ENCODE measurements around the gene PPIP5K1.
"Not testable (repeated sequence)": the region's sequence is repeated elsewhere in the genome, so short reads cannot be mapped to it uniquely, and the experiment has no call there.

PPIP5K1 gene

DNA sequence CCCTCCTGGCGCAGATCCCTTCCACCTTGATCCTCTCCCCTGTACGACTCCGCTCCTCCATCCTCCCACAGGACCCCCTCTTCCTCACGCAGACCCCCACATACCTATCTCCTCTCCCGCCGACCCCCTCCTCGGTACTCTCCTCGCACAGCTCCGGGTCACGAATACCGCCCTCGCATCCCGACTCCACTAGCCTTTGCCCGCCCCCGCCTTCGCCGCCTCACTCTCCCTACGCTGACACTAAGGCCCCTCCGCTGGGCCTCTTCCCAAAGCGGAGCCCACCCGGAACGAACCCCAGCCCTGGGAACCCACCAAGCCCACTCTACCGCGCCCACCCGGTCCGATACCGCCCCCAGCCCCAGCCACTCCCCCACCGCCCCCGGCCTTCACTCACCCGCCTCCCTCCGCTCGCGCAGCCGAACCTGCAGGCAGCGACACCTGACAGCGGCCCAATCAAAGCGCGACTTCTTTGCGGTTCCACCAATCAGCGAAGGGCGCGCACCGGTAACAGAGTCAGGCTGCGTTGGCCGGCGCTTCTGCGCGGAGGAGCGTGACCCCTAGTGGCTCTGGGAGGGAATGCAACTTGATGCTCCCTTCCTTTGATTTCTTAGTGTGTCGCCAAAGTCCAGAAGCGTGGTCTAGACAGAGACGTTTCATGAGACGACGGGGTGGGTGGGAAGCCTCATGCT is at the start of gene PPIP5K1:
PPIP5K1 (minus strand) TSS at position 431 of the 689 bp plus-strand sequence. CDS start 5,704 bp downstream, outside the sequence.
- DNase-seq: not testable (repeated sequence)

DNA sequence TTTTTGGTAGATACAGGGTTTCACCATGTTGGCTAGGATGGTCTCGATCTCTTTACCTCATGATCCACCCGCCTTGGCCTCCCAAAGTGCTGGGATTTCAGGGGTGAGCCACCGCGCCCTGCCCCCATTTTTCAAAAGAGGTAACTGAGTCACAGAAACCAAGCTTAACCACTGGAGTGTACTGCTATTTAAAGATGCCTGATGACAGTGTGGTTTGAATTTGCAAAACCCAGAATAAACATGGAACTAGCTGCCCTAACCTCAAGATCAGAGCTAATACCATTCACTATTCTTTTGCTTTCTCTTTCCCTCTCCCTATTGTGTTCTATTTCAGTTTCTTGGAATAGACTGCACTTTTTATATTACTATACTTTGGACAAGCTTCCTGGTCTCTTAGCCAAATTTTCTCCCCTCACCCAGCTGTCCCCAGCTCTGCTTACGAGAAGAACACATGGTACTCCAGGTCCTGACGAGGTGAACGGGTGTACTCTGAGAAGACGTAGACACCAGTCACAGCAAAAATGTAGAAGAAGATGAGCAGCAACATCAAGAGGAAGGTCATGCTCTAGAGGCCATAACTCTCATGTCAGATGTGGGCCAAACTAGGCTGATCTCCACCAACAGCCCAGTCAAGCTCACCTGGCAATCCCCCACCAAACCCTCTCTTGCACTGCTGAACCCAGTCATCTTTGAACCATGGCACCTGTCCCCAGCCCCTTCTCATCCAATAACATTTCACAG is 48.6 kb upstream of the PPIP5K1 start:
- DNase-seq: not testable (repeated sequence)

DNA sequence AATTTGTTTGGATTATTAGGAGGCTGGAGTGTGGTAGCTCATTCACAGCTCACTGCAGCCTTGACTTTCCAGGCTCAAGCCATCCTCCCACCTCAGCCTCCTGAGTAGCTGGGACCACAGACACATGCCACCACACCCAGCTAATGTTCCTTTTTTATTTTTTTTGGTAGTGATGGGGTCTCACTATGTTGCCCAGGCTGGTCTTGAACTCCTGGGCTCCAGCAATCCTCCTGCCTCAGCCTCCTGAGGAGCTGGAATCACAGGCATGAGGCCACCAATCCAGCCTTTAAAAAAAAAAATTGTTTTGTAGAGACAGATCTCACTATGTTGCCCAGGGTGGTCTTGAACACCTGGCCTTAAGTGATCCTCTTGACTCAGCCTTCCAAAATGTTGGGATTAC is 36.9 kb upstream of the PPIP5K1 start:
- DNase-seq: not testable (repeated sequence)

DNA sequence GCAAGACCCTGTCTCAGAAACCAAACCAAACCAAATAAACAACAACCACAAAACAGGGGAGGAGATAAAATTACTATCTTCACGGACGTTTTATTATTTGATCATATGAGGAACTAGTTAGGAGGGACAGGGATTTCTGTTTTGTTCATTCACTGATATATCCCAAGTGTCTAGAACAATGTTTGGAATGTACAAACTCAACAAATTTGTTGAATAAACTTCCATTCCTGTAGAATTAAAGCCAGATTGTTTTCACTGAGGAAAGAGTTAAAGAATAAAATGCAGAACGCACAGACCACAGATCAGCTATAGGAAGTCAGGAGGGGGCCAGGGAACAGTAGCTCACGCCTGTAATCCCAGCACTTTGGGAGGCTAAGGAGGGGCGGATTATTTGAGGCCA is 35.1 kb upstream of the PPIP5K1 start:
- DNase-seq: no peak

DNA sequence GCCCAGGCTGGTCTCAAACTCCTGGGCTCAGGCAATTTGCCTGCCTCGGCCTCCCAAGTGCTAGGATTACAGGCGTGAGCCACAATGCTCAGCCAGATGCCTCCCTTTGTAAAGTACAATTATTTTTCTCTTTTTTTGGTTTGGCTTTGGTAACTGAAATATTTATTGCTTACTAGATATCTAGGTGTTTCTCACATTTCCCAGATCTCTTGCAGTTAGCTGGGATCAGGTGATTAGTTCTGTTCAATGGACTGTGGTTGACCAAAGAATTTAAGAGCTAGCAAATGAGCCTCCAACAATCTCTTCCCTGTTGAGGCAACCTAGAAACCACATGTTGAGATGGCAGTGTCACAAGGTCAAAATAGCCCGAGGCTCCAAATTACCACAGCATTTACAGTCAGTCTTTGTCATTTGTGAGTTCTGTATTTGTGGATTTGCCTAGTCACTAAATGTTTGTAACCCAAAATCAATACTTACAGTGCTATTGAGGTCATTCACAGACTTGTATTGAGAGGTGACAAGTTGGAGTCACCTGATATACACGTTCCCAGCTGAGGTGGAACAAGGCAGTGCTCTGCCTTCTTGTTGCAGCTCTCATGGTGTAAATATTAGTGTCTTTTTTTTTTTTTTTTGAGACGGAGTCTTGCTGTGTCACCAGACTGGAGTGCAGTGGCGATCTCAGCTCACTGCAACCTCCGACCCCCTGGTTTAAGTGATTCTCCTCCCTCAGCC is 32.2 kb upstream of the PPIP5K1 start:
- not testable (repeated sequence) for DNase-seq

DNA sequence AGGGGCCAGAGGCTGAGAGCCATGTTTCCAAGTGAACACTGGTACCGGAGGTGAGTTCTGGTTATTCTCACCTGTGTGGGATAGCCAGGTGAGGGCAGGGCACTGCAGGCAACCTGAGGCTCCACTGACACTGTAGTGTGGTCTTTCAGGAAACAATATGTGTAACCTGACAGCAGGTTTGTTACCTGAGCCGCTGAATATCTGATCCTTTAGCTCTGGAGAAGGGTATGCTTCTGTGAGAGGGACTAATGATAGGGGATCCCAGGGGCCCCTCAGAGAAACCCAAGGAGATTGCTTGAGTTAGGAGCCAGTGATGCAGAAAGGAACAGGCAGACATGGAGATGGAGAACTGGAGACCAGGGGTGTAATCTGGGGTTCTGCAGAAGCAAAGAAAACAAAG is 28.7 kb upstream of the PPIP5K1 start, which contains the start of gene STRC:
STRC (minus strand) TSS at position 101 of the 400 bp plus-strand sequence; CDS start at position 23, 78 bp downstream.
- not testable (repeated sequence) for DNase-seq

DNA sequence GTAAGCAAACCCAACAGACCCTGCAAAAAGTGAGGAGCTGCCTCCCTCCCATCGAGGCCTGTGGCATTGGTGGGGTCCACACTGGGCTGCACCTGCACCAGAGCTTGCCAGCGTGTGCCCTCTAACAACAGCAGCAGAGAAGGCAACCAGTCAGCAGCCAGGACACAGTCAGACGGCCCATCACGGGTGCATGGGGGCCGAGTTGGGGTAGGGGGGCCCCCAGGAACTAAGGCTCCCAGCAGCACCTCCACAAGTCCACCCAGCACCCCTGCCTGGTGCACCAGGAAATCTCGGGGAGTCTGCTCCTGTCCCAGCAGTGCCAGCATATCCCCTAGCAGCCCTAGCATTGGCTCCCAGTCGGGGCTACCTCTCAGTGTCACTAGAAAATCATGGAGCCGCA is 27.7 kb upstream of the PPIP5K1 start:
- not testable (repeated sequence) for DNase-seq

DNA sequence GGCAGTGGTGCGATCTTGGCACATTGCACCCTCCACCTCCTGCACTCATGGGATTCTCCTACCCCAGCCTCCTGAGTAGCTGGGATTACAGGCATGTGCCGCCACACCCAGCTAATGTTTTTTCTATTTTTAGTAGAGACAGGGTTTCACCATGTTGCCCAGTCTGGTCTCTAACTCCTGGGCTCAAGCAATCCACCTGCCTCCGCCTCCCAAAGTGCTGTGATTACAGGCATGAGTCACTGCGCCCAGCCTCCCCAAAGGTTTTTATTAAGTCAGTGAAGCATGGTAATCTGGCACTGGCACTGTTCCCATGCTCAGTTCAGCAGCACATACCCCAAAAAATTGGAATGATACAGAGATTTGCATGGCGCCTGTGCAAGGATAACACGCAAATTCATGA is 12.2 kb upstream of the PPIP5K1 start:
- not testable (repeated sequence) for DNase-seq

DNA sequence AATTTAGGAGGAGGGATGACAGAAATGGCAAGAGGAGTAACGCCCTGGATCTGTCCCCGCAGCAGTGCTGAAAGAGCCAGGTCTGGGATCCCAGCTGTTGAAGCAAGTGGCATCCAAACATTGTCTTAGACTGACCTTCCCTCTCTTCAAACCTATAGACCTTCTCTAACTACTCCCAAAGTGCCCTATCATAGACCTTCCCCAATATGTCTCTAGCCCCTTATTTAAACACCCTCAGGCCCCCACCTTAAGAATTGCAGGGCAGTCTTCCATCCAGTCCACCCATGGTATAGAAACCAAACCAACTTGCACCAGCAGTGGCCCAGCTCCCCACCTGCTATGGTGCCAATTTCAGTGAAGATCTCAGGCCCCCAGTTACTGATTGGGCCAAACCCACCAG is 10.2 kb upstream of the PPIP5K1 start:
- DNase-seq: not testable (repeated sequence)

DNA sequence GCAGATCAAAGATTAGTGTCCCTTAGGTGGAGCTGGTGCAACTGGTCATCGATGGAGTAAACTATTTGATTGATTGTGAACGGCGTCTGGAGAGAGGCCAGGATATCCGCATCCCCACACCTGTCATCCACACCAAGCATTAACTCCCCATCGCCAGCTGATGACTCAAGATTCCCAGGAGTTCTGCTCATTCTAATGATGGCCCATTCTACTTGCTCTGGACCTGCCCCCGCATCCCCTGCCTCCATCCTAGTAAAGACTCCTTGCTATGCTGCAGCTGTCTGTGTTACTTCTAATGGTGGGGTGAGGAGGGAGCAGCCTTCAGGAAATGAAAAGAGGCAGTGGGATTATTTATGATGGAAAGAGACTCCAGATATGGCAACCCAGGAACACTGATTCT is 9.1 kb upstream of the PPIP5K1 start:
- DNase-seq: not testable (repeated sequence)

DNA sequence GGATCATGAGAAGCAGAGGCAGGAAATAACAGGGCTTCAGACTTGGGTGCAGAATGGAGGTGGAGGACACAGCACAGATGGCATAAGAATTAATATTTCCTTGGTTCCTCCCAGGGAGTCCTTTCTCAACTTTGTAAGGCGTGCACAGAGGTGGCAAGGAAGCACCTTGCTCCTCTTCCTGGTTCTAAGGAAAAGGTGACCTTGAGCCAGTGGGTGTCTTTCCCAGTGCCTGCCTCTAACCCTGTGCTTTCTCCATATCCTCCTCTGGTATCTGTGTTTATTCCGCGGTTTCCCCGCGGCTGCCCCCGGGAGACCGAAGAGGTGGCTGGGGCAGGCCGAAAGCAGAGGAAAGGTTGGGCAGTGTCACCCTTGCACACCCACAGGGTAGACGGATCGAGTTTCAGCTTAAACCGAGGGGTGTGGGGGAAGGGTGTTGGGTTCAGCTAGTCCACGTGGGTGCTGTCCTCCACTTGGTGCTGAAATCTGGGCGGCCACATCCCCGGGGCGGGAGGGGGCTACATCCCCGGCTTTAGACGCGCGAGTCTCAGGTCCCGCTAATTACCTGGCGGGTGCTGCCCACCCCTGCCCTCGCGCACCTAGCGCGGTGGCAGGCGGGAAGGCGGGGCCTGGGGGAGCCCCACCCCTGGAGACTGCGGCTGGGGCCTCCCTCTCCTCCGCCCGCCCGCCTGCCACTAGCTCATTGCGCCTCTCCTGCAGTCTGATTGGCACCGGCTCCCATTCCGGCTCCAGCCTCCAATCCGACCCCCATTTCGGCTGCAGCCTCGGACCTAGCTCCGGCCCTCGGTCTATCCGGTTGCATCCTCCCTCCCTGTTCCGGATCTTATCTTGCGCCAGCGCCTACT is 3.6 kb upstream of the PPIP5K1 start, which contains the start of gene CKMT1B:
CKMT1B (plus strand) TSS at position 700 of the 863 bp plus-strand sequence. CDS start 192 bp downstream, outside the sequence.
- not testable (repeated sequence) for DNase-seq

DNA sequence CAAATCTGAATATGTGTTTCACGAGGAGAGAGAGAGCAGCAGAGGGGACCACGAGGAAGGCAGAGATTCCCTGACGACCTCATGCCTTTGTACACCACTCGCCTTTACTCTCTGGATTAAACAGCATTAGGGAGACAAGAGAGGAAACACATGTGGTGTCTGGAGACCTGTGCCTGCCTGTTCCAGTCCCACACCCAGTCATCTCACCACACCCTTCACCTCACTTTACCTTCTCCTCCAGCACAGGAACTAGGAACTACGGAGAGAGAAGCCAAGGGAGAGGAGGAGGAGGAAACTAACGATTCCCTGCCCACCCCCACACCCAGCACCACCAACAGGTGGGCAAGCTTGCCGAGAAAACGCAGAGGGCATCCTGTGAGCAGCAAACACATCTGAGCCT is 2.8 kb upstream of the PPIP5K1 start:
- not testable (repeated sequence) for DNase-seq

DNA sequence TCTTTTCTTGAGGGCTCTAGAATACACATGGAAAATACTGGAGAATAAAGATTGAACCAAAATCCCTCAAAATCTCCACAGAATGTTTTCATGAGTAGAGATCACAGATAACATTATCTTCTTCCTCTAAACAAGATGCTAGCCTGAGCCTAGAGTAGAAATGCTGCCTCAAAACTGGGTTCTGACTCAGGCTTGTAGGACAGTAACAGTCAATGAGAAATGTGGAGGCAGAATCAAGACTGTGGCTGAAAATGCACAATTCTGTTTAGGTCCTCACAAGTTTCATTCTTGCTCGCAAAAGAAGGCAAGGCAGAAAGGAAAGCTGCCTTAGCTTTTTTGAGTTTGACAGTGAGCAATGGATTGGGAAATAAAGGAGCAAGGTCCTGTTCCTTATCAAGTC is 15.4 kb downstream of the PPIP5K1 start:
- DNase-seq: not testable (repeated sequence)

DNA sequence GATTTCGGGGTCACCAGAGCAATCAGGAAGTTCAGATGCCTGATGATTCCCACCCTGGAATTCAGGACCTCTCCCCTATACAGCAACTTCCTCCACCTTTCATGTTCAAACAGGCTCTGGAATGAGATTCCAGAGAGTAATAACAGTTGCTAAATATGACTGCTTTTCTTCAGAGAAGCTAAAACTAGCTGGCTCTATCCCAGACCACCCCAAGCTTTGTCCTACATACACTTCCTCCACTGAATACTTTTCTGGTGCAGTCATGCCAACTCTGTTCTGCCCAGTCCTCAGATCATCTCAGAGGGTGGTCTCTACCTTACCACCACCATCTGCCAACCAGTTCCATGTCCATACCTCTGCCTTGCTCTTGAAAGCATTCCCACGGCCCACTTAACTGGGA is 23.4 kb downstream of the PPIP5K1 start:
- DNase-seq: not testable (repeated sequence)

DNA sequence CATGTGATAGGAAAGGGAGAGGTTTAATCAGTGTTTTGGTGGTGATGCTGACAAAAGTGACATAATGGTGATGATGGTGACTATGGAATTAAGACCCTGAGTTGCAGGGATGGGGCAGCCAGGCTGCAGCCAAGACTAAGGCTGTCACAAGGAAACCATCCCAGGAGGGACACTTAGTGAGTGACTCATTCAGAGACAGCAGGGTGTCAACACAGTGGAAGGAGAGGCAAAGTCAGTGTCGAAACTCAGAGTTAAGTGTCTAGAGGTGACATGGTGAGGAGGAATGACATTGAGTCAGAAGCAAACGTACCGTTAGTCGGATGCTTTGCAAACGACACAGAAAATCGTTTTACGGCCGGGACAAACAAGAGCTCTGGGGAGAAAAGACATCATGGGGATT is 26.2 kb downstream of the PPIP5K1 start:
- DNase-seq: not testable (repeated sequence)

DNA sequence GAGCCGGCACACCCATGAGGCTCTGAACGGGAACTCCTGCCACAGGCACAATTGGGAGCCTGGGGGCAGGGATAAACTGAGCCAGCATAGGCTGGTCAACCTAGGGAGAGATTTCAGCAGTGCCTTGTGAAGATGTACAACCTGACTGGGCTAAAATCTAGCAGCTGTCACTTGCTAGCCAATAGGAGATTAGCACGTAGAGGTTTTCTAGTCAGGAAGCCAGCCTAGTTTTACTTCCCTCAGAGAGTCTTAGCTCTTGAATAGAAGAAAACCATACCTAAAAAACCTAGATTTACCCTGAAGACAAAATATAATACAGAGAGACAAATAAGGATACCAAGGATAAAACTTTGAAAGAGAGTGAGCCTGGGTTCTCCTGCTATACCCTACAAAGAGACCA is 27.3 kb downstream of the PPIP5K1 start:
- DNase-seq: not testable (repeated sequence)

DNA sequence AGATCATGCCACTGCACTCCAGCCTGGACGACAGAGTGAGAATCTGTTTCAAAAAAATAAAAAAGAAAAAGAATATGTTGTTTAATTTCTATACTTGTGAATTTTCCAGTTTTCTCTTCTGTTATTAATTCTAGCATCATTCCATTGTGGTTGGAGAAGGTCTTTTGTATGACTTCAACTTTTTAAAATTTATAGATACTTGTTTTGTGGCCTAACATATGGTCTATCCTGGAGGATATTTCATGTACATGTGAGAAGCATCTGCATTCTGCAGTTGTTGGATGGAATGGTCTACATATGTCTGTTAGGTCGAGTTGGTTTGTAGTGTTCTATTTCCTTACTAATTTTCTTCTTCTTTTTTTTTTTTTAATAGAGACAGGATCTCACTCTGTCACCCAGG is 37.0 kb downstream of the PPIP5K1 start:
- DNase-seq: no peak

DNA sequence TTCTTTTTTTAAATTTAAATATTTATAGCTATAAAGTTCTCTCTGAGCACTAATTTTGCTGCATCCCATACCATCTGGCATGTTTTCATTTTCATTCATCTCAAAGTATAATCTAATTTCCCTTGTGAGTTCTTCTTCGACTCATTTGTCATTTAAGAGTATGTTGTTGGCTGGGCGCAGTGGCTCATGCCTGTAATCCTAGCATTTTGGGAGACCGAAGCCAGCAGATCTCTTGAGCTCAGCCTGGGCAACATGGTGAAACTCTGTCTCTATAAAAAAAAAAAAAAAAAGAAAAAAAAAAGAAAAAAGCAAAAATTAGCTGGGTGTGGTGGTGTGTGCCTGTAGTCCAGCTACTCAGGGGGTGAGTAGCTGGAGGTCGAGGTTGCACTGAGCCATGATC is 37.8 kb downstream of the PPIP5K1 start:
- no peak for DNase-seq

DNA sequence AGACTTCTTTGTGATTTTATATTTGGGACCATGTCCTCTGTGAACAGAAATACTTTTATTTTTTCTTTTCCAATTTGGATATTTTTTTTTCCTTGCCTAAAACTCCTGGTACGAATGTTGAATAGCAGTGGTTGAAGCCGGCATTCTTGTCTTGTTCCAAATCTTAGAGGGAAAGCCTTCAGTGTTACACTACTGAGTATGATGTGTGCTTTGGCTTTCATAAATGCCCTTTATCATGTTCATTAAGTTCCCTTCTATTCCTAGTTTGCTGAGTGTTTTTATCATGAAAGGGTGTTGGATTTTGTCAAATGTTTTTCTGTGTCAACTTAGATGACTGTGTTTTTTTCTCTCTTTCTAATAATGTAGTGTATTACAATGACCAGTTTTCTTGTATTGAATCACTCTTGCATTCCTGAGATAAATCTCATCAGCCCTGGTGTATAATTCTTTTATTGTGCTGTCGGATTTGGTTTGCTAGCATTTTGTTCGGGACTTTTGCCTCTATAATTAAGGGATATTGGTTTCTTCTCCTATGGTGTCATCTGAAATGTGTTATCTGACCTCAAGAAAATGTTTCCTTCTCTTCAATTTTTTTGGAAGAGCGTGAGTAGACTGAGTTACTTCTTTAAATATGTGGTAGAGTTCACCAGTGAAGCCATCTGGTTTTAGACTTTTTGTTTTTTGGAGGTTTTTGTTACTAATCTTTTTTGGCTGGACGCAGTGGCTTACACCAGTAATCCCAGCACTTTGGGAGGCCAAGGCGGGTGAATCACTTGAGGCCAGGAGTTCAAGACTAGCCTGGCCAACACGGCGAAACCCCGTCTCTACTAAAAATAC is 39.3 kb downstream of the PPIP5K1 start:
- no peak for DNase-seq

DNA sequence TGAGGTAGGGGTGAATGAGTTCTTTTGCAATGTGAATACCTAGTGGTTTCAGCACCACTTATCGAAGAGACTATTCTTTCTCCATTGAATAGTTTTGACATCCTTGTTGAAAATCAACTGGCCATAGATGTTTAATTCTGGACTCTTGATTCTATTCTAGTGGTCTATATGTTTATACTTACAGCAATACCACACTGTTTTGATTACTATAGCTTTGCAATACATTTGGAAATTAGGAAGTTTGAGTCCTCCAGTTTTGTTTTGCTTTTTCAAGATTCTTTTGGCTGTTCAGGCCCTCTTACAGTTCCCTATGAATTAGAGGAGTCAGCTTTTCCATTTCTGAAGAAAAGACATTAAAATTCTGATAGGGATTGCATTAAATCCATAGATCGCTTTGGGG is 42.5 kb downstream of the PPIP5K1 start:
- DNase-seq: no peak

DNA sequence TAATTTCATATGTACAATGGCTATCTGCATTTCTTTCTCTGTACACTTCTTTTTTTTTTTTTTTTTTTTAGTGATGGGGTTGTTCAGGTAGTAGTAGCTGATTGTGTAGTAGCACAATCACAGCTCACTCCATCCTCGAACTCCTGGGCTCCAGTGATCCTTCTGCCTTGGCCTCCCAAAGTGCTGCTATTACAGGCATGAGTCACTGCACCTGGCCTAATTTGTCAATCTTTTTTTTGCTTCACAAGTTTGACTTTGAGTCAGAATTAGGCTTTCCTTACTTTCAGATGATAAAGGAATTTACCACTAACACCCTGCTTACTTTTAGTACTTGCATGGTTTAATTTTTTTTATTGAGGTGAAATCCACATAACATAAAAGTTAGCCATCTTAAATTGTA is 44.6 kb downstream of the PPIP5K1 start:
- no peak for DNase-seq
